Neural cell (in vitro differentiated cells): ENCODE results near the gene ATOX1. TPM values are rescaled to one million over a fixed set of nuclear protein-coding genes. Genes with fewer than 3 reads are reported as not detected.

Experiments used
- H2AFZ ChIP-seq: fragments of 200-600, 300-800 bp; sonication (generic), shearing (Covaris generic); 2 replicates; pipeline ENCODE4 v1.6.0; 2014; ENCODE audit warnings: low read depth, mild to moderate bottlenecking, antibody characterized with exemption, low read length, moderate library complexity
- H3F3A ChIP-seq: fragments of 200-600 bp; shearing (Covaris generic); 2 replicates; pipeline ENCODE4 v1.6.1; 2016; ENCODE audit warnings: mild to moderate bottlenecking, moderate library complexity, mixed read lengths, antibody characterized with exemption, low read length; ENCODE audit not compliant: insufficient read depth, poor library complexity, severe bottlenecking
- H3K27ac ChIP-seq: fragments of 200-600, 300-800 bp; sonication (generic), shearing (Covaris generic); 2 replicates; pipeline ENCODE4 v1.5.1; 2014; ENCODE audit warnings: mild to moderate bottlenecking, low read length, moderate library complexity
- H3K27me3 ChIP-seq: fragments of 300-800, 200-600 bp; sonication (generic), shearing (Covaris generic); 2 replicates; pipeline ENCODE4 v1.6.0; 2014; ENCODE audit warnings: mild to moderate bottlenecking, low read depth, low read length, moderate library complexity; ENCODE audit not compliant: insufficient read depth
- H3K36me3 ChIP-seq: fragments of 300-800, 200-600 bp; sonication (generic), shearing (Covaris generic); 2 replicates; pipeline ENCODE4 v1.5.1; 2014; ENCODE audit warnings: mild to moderate bottlenecking, antibody characterized with exemption, low read length, moderate library complexity; ENCODE audit not compliant: insufficient read depth
- H3K4me2 ChIP-seq: fragments of 300-800, 200-600 bp; sonication (generic), shearing (Covaris generic); 2 replicates; pipeline ENCODE4 v1.6.0; 2014; ENCODE audit warnings: mild to moderate bottlenecking, low read length
- H3K4me3 ChIP-seq: fragments of 300-800, 200-600 bp; sonication (generic), shearing (Covaris generic); 2 replicates; pipeline ENCODE4 v1.5.1; 2014; ENCODE audit warnings: mild to moderate bottlenecking, low read length, moderate library complexity
- H3K79me2 ChIP-seq: fragments of 200-600 bp; shearing (Covaris generic); replicated peaks from 2 replicates; pipeline ENCODE4 v1.6.0; 2014; ENCODE audit warnings: mild to moderate bottlenecking, low read length, moderate library complexity; ENCODE audit not compliant: insufficient read depth
- H3K9ac ChIP-seq: fragments of 300-800, 200-600 bp; sonication (generic), shearing (Covaris generic); 2 replicates; pipeline ENCODE4 v1.6.1; 2016; ENCODE audit warnings: mild to moderate bottlenecking, low read length, mixed read lengths
- H3K9me2 ChIP-seq: fragments of 200-600 bp; shearing (Covaris generic); 2 replicates; pipeline ENCODE4 v1.6.1; 2016; ENCODE audit warnings: mild to moderate bottlenecking, low read length, mixed read lengths; ENCODE audit not compliant: insufficient read depth
- H3K9me3 ChIP-seq: fragments of 200-600, 300-800 bp; sonication (generic), shearing (Covaris generic); 2 replicates; pipeline ENCODE4 v1.6.1; 2016; ENCODE audit warnings: mild to moderate bottlenecking, mixed run types, low read length, moderate library complexity, mixed read lengths
- H4K20me1 ChIP-seq: fragments of 200-600 bp; shearing (Covaris generic); 2 replicates; pipeline ENCODE4 v1.6.1; 2016; ENCODE audit warnings: mild to moderate bottlenecking, mixed run types; ENCODE audit not compliant: insufficient read depth
- EP300 ChIP-seq: fragments of 450-650 bp; conservative IDR thresholded peaks from 2 replicates; pipeline ENCODE4 v1.6.1; 2014; ENCODE audit warnings: antibody characterized with exemption, mild to moderate bottlenecking, moderate library complexity; ENCODE audit not compliant: poor library complexity, severe bottlenecking
- EZH2 ChIP-seq: fragments of 200-600, 300-800 bp; shearing (Covaris generic), sonication (generic); IDR thresholded peaks from 2 replicates; pipeline ENCODE4 v1.6.1; 2014; ENCODE audit warnings: antibody characterized with exemption, low read length, borderline replicate concordance, mild to moderate bottlenecking; ENCODE audit not compliant: insufficient read depth, poor library complexity, severe bottlenecking
- MXI1 ChIP-seq: fragments of 450-650 bp; conservative IDR thresholded peaks from 2 replicates; pipeline ENCODE4 v1.6.1; 2014; ENCODE audit warnings: antibody characterized with exemption, mild to moderate bottlenecking; ENCODE audit not compliant: poor library complexity, severe bottlenecking
- POLR2AphosphoS5 ChIP-seq: IDR thresholded peaks from 2 replicates; pipeline ENCODE4 v1.6.1; 2012
- RAD21 ChIP-seq: fragments of 450-650 bp; conservative IDR thresholded peaks from 2 replicates; pipeline ENCODE4 v1.6.1; 2014; ENCODE audit warnings: antibody characterized with exemption, mild to moderate bottlenecking, moderate library complexity
- SMC3 ChIP-seq: fragments of 450-650 bp; conservative IDR thresholded peaks from 2 replicates; pipeline ENCODE4 v1.6.1; 2014; ENCODE audit warnings: antibody characterized with exemption, mild to moderate bottlenecking, moderate library complexity; ENCODE audit not compliant: poor library complexity
- TAF1 ChIP-seq: IDR thresholded peaks from 2 replicates; pipeline ENCODE4 v1.6.1; 2012; ENCODE audit warnings: low read depth
- polyA plus RNA-seq: library from polyadenylated mRNA; depleted of rRNA; stranded (reverse); fragments of >200 nt; gene quantifications from 2 replicates; pipeline ENCODE4 v1.2.3, GENCODE V29; 2014
- TF ChIP-seq, protein P1 (sequence below): fragments of 450-650 bp; IDR thresholded peaks from 2 replicates; pipeline ENCODE4 v1.5.1; 2014; ENCODE audit warnings: antibody characterized with exemption, mild to moderate bottlenecking, moderate library complexity; ENCODE audit not compliant: poor library complexity, severe bottlenecking
- TF ChIP-seq, protein P2 (sequence below): IDR thresholded peaks from 2 replicates; pipeline ENCODE4 v1.6.1; 2012; ENCODE audit warnings: borderline replicate concordance

ATOX1 gene
- polyA plus RNA-seq, 1 donor from 2014 or later, result 79.9 TPM

DNA sequence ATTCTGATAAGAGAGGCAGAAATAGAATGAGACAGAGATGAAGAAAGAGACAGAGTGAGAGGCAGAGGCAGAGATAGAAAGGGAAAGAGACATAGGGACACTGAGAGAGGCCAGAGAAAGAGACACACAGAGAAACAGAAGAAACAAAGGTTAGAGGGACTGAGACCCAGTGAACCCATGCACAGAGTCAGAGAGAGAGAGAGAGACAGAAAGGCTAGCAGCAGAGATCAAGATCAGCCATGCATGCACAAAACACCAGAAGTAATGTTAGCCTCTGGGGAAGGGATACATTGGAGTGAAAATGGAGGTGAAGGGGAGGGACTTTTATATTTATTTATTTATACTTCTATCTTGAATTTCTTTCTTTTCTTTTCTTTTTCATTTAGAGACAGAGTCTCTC, 57.6 kb downstream of the ATOX1 start:
- no peak overlapping the region for H3K9ac ChIP-seq

DNA sequence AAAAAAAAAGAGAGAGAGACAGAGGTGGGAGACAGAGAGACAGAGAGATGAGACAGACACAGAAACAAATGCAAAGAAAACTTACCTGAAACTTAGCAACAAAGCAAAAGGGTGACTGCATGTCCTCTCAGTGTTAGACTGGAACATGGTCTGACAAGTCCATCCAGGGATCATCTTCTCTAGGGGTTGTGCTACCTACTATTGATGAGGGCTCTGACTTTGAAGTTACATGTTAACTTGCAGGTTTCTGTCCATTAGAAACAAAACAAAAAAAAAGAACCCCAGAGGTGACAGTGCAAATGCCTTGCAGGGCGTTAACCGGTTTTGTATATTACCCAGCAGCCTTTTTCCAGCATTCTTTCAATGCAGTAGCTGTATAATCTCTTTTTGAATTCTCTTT, 58.1 kb downstream of the ATOX1 start:
- Histone ChIP-seq H3K9ac (no peak overlapping the region), H3K9me2 (no peaks in the 10 kb centered on the region), H3K36me3 (no peaks in the 10 kb centered on the region), H4K20me1 (no peaks in the 10 kb centered on the region), H3K27ac (no peak overlapping the region), H3K9me3 (no peaks in the 10 kb centered on the region), H3K79me2 (no peaks in the 10 kb centered on the region), H3K4me3 (no peak overlapping the region), H2AFZ (no peak overlapping the region), H3K4me2 (no peak overlapping the region), H3F3A (no peaks in the 10 kb centered on the region), H3K27me3 (no peaks in the 10 kb centered on the region)
- no peak for TF ChIP-seq EZH2
- TF ChIP-seq, protein P1, sequence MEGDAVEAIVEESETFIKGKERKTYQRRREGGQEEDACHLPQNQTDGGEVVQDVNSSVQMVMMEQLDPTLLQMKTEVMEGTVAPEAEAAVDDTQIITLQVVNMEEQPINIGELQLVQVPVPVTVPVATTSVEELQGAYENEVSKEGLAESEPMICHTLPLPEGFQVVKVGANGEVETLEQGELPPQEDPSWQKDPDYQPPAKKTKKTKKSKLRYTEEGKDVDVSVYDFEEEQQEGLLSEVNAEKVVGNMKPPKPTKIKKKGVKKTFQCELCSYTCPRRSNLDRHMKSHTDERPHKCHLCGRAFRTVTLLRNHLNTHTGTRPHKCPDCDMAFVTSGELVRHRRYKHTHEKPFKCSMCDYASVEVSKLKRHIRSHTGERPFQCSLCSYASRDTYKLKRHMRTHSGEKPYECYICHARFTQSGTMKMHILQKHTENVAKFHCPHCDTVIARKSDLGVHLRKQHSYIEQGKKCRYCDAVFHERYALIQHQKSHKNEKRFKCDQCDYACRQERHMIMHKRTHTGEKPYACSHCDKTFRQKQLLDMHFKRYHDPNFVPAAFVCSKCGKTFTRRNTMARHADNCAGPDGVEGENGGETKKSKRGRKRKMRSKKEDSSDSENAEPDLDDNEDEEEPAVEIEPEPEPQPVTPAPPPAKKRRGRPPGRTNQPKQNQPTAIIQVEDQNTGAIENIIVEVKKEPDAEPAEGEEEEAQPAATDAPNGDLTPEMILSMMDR, result no peak
- no peak for TF ChIP-seq MXI1
- no peak for TF ChIP-seq TAF1

More for the DNA sequence above, 57.6 kb downstream of the ATOX1 start:
- H2AFZ ChIP-seq, result no peak overlapping the region
- H3K27ac ChIP-seq, result no peak overlapping the region
- H3K27me3 ChIP-seq, result no peaks in the 10 kb centered on the region
- no peaks in the 10 kb centered on the region for H4K20me1 ChIP-seq
- TF ChIP-seq, protein P2, sequence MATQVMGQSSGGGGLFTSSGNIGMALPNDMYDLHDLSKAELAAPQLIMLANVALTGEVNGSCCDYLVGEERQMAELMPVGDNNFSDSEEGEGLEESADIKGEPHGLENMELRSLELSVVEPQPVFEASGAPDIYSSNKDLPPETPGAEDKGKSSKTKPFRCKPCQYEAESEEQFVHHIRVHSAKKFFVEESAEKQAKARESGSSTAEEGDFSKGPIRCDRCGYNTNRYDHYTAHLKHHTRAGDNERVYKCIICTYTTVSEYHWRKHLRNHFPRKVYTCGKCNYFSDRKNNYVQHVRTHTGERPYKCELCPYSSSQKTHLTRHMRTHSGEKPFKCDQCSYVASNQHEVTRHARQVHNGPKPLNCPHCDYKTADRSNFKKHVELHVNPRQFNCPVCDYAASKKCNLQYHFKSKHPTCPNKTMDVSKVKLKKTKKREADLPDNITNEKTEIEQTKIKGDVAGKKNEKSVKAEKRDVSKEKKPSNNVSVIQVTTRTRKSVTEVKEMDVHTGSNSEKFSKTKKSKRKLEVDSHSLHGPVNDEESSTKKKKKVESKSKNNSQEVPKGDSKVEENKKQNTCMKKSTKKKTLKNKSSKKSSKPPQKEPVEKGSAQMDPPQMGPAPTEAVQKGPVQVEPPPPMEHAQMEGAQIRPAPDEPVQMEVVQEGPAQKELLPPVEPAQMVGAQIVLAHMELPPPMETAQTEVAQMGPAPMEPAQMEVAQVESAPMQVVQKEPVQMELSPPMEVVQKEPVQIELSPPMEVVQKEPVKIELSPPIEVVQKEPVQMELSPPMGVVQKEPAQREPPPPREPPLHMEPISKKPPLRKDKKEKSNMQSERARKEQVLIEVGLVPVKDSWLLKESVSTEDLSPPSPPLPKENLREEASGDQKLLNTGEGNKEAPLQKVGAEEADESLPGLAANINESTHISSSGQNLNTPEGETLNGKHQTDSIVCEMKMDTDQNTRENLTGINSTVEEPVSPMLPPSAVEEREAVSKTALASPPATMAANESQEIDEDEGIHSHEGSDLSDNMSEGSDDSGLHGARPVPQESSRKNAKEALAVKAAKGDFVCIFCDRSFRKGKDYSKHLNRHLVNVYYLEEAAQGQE, result no peak
- no peak for TF ChIP-seq MXI1
- no peak for TF ChIP-seq SMC3
- TF ChIP-seq EZH2, result no peak
- TF ChIP-seq EP300, result no peak
- no peak for TF ChIP-seq TAF1
- no peak for TF ChIP-seq POLR2AphosphoS5
- TF ChIP-seq, protein P1, result no peak
- no peak for TF ChIP-seq RAD21
- H3F3A ChIP-seq, result no peaks in the 10 kb centered on the region
- no peaks in the 10 kb centered on the region for H3K9me2 ChIP-seq
- no peaks in the 10 kb centered on the region for H3K9me3 ChIP-seq
- no peak overlapping the region for H3K4me2 ChIP-seq
- H3K4me3 ChIP-seq, result no peak overlapping the region
- H3K36me3 ChIP-seq, result no peaks in the 10 kb centered on the region
- no peaks in the 10 kb centered on the region for H3K79me2 ChIP-seq
